GM19193 (cell line): ENCODE data around the gene ONECUT3.

ENCODE experiments used
- POLR2A ChIP-seq: IDR thresholded peaks from 4 replicates; pipeline ENCODE4 v1.6.1; 2011; ENCODE audit not compliant: insufficient read depth, insufficient read length; ENCODE audit errors: extremely low read depth

ONECUT3 gene

GRCh38 chr19:1807695-1808394 is 54.5 kb downstream of the ONECUT3 start:
- no peak for TF ChIP-seq POLR2A

GRCh38 chr19:1808395-1808731 is 55.1 kb downstream of the ONECUT3 start:
- TF ChIP-seq POLR2A: no peak

- no peak for TF ChIP-seq POLR2A
Measured at GRCh38 chr19:1809678-1810077, 56.4 kb downstream of the ONECUT3 start.

GRCh38 chr19:1810439-1811160 is 57.3 kb downstream of the ONECUT3 start:
- TF ChIP-seq POLR2A: no peak

- no peak for TF ChIP-seq POLR2A
Measured at GRCh38 chr19:1811472-1811894, 58.2 kb downstream of the ONECUT3 start.

GRCh38 chr19:1811942-1812425 is 58.7 kb downstream of the ONECUT3 start, which contains the start of gene ATP8B3:
Gene ATP8B3 (minus strand): TSS chr19:1812276. CDS start chr19:1811736, 540 bp downstream.
- no peak for TF ChIP-seq POLR2A

- peak; percentile 50 for TF ChIP-seq POLR2A
Measured at GRCh38 chr19:1812426-1813191, 59.3 kb downstream of the ONECUT3 start.

- no peak for TF ChIP-seq POLR2A
Measured at GRCh38 chr19:1813192-1814182, 60.2 kb downstream of the ONECUT3 start.

- peak; percentile 13 for TF ChIP-seq POLR2A
Measured at GRCh38 chr19:1814391-1814790, 61.1 kb downstream of the ONECUT3 start.

- TF ChIP-seq POLR2A: peak; percentile 10
Measured at GRCh38 chr19:1814833-1815604, 61.7 kb downstream of the ONECUT3 start.

- TF ChIP-seq POLR2A: no peak
Measured at GRCh38 chr19:1815605-1816529, 62.6 kb downstream of the ONECUT3 start.

- no peak for TF ChIP-seq POLR2A
Measured at GRCh38 chr19:1816530-1817298, 63.4 kb downstream of the ONECUT3 start.
